Measurements from ENCODE around the gene CHD1. TPM values are rescaled to one million over a fixed set of nuclear protein-coding genes. Genes with fewer than 3 reads are reported as not detected.

The CHD1 gene
- total RNA-seq, 1 donor from 2014 or later = 16.8 TPM

- no peak for TF ChIP-seq CTCF (conservative IDR thresholded peaks at IDR 0.05; ENCODE audit: low read depth, low read length)
- H3K4me3 ChIP-seq (ENCODE audit: low read depth, low read length) = no peak overlapping the region
- no peak for DNase-seq (ENCODE audit: low read depth)
These were observed 17.3 kb downstream of the CHD1 start for GRCh38 chr5:98911280-98912040.

- no peak for DNase-seq (ENCODE audit: low read depth)
- TF ChIP-seq CTCF (conservative IDR thresholded peaks at IDR 0.05; ENCODE audit: low read depth, low read length) = no peak
- H3K4me3 ChIP-seq (ENCODE audit: low read depth, low read length) = no peak overlapping the region
These were observed 19.4 kb downstream of the CHD1 start for GRCh38 chr5:98909363-98909762.

GRCh38 chr5:98907951-98908350, 20.9 kb downstream of the CHD1 start:
- DNase-seq (ENCODE audit: low read depth) = no peak
- no peak for TF ChIP-seq CTCF (conservative IDR thresholded peaks at IDR 0.05; ENCODE audit: low read depth, low read length)
- no peak overlapping the region for H3K4me3 ChIP-seq (ENCODE audit: low read depth, low read length)

GRCh38 chr5:98906756-98907355, 22.0 kb downstream of the CHD1 start:
- DNase-seq (ENCODE audit: low read depth) = no peak
- no peak for TF ChIP-seq CTCF (conservative IDR thresholded peaks at IDR 0.05; ENCODE audit: low read depth, low read length)
- H3K4me3 ChIP-seq (ENCODE audit: low read depth, low read length) = no peak overlapping the region

- DNase-seq (ENCODE audit: low read depth) = no peak
- peak; percentile 61 for TF ChIP-seq CTCF (conservative IDR thresholded peaks at IDR 0.05; ENCODE audit: low read depth, low read length)
- no peak overlapping the region for H3K4me3 ChIP-seq (ENCODE audit: low read depth, low read length)
These were observed 22.7 kb downstream of the CHD1 start for GRCh38 chr5:98905857-98906688.

- no peak for TF ChIP-seq CTCF (conservative IDR thresholded peaks at IDR 0.05; ENCODE audit: low read depth, low read length)
These were observed 24.0 kb downstream of the CHD1 start for GRCh38 chr5:98904780-98905179.

More at GRCh38 chr5:98904780-98905179, 24.0 kb downstream of the CHD1 start:
- H3K4me3 ChIP-seq (ENCODE audit: low read depth, low read length) = no peak overlapping the region
- DNase-seq (ENCODE audit: low read depth) = no peak
